ENCODE measurements around the gene PRKAR2A. TPM values are rescaled to one million over a fixed set of nuclear protein-coding genes. Genes with fewer than 3 reads are reported as not detected.

The PRKAR2A gene
- total and polyA plus RNA-seq, 9 of the 15 experiments (the other 6 are each of a cell fraction or from before 2014, with no cell fraction given): 15.9 to 84.5 (median 37.6) TPM

DNA sequence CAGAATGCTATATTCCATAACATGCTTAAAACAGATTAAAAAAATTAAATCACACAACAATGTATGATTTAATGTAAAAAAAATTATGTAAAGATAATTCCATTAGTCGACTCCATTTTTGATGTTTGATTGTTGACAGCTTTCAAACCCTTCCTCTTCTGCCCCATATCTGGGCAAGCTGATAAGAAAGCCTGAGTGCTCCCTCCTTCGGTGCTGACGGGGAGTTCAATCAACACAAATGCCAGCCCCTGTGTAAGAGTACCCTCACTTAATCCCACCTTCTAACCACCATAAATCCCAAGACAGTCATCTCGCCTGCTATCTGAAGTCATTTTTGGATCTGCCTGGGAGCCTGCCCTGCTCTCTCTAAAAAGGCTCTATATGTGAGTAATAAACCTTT, 70.8 kb downstream of the PRKAR2A start (continued):
- TF ChIP-seq, protein P1, sequence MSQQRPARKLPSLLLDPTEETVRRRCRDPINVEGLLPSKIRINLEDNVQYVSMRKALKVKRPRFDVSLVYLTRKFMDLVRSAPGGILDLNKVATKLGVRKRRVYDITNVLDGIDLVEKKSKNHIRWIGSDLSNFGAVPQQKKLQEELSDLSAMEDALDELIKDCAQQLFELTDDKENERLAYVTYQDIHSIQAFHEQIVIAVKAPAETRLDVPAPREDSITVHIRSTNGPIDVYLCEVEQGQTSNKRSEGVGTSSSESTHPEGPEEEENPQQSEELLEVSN (IDR thresholded peaks at IDR 0.05; ENCODE audit: borderline replicate concordance in 1 of 2, extremely low read depth in 1 of 2, insufficient read depth in 1 of 2, insufficient read length in 1 of 2, low read depth in 1 of 2, low read length in 1 of 2, poor library complexity in 1 of 2, severe bottlenecking in 1 of 2): no peak
- TF ChIP-seq FUS (optimal IDR thresholded peaks at IDR 0.05; ENCODE audit: low read depth, low read length): no peak
- TF ChIP-seq ZNF408 (CRISPR knock-in tag; IDR thresholded peaks at IDR 0.05; ENCODE audit: low read depth): no peak
- no peak for TF ChIP-seq ZNF609 (CRISPR knock-in tag; IDR thresholded peaks at IDR 0.05; ENCODE audit: borderline replicate concordance)
- no peak for TF ChIP-seq SMAD4 (CRISPR knock-in tag; conservative IDR thresholded peaks at IDR 0.05)
- no peak for TF ChIP-seq POLR2B (IDR thresholded peaks at IDR 0.05; ENCODE audit: low read depth, partially characterized antibody)
- TF ChIP-seq PURB (CRISPR knock-in tag; IDR thresholded peaks at IDR 0.05; ENCODE audit: low read depth): no peak
- no peak for TF ChIP-seq SMAD2 (IDR thresholded peaks at IDR 0.05; ENCODE audit: low read depth, low read length)
- TF ChIP-seq CEBPG (CRISPR knock-in tag; IDR thresholded peaks at IDR 0.05): no peak
- no peak for TF ChIP-seq CEBPG (tag; conservative IDR thresholded peaks at IDR 0.05 in 1 of 2, IDR thresholded peaks at IDR 0.05 in 1 of 2)
- no peak for TF ChIP-seq ZKSCAN1 (IDR thresholded peaks at IDR 0.05; ENCODE audit: low read depth, low read length)
- no peak for TF ChIP-seq HMG20A (CRISPR knock-in tag; conservative IDR thresholded peaks at IDR 0.05)
- no peak for TF ChIP-seq ZNF785 (CRISPR knock-in tag; IDR thresholded peaks at IDR 0.05)
- no peak for TF ChIP-seq GABPB2 (CRISPR knock-in tag; conservative IDR thresholded peaks at IDR 0.05)
- 0 out of 2 replicates have a peak, but pooled peaks have one; percentile 11 for TF ChIP-seq TAL1 (IDR thresholded peaks at IDR 0.05)

All from K562 (cell line).